Endometrial microvascular endothelial cells (primary cell): ENCODE data around the gene USP3. TPM values are rescaled to one million over a fixed set of nuclear protein-coding genes. Genes with fewer than 3 reads are reported as not detected.

Source experiments
- in situ Hi-C: cut with HindIII; loops from 2 replicates; pipeline ENCODE4 v1.10.0; 2017; ENCODE audit warnings: low sequenced_read_pairs, low pct_unique_long_range_greater_than_20kb; ENCODE audit errors: inconsistent ontology term
- total RNA-seq: library from RNA; depleted of rRNA; stranded (reverse); fragments of >200 nt; gene quantifications from one replicate; pipeline ENCODE4 v1.2.3, GENCODE V29; 2015; ENCODE audit errors: inconsistent ontology term

USP3 gene, protein sequence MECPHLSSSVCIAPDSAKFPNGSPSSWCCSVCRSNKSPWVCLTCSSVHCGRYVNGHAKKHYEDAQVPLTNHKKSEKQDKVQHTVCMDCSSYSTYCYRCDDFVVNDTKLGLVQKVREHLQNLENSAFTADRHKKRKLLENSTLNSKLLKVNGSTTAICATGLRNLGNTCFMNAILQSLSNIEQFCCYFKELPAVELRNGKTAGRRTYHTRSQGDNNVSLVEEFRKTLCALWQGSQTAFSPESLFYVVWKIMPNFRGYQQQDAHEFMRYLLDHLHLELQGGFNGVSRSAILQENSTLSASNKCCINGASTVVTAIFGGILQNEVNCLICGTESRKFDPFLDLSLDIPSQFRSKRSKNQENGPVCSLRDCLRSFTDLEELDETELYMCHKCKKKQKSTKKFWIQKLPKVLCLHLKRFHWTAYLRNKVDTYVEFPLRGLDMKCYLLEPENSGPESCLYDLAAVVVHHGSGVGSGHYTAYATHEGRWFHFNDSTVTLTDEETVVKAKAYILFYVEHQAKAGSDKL
- 35.1 TPM for total RNA-seq

DNA sequence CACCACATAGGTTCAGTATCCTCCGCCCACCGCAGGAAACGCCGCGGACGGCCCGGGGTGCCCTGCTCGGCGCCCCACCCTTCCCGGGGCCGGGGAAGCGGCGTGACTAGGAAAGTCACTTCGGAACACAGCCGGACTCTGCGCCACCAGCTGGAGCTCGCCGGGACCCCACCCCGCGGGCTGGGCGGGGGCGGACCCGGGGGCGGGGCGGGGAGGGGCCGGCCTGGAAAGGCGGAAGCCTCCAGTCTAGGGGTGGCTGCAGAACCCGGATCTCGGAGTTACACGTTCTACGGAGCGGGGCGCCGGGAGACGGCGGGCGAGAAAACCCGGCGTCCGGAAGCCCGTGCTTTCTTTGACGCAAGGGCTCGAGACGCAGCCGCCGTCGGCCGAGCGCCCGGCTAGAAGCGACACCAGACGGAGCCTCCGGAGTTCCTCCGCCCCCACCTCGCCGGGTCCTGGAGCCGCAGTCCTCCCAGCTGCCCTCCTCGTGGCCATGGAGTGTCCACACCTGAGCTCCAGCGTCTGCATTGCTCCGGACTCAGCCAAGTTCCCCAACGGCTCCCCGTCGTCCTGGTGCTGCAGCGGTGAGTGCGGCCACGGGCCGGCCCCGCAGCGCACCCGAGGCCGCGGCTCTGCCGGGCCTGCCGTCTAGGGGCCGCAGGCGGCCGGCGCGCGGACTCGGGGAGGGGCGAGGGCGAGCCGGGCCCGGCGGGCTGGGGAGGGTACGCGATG, at the start of gene USP3:
Gene USP3 (plus strand): TSS at position 347 of the 732 bp plus-strand sequence. CDS start 147 bp downstream, at position 494.
- in situ Hi-C loops: no loop called here

GRCh38 chr15:63456258-63456657, 48.1 kb upstream of the USP3 start:
- in situ Hi-C loops: no loop called here

DNA sequence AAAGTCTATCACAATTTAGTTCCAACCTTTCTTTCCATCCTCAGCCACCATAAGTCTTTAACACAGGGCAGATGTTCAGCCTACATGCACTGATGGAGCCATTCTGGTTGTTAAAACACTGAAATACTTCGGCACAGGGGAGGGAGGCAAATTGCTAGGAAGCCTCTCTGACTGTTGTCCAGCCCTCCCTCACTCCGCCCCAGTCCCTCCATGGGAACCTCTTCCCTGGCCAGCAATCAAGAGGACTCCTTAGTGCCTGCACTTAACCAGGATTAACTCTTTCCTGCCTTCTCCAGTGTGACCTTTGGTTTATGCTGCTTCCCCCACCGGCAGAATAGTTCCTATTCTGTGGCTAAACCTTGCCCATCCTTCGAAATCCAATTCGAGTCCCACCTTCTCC, 47.0 kb upstream of the USP3 start:
- in situ Hi-C loops: no loop called here

DNA sequence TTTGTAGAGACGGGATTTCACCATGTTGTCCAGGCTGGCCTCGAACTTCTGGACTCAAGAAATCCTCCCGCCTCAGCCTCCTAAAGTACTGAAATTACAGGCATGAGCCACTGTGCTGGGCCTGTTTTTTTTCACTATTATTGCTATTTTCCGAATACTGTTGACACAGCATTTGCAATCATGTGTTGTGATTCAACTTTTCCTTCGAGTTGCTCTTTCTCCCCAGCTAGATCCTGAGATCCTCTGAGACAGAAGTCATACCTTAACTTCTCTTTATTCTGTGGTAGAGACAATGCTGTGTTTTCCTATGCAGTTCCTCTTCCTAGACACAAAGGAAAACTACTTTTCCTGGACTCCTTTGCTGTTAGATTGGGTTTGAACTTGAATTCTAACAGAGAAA, 46.4 kb upstream of the USP3 start:
- in situ Hi-C loops: no loop called here

DNA sequence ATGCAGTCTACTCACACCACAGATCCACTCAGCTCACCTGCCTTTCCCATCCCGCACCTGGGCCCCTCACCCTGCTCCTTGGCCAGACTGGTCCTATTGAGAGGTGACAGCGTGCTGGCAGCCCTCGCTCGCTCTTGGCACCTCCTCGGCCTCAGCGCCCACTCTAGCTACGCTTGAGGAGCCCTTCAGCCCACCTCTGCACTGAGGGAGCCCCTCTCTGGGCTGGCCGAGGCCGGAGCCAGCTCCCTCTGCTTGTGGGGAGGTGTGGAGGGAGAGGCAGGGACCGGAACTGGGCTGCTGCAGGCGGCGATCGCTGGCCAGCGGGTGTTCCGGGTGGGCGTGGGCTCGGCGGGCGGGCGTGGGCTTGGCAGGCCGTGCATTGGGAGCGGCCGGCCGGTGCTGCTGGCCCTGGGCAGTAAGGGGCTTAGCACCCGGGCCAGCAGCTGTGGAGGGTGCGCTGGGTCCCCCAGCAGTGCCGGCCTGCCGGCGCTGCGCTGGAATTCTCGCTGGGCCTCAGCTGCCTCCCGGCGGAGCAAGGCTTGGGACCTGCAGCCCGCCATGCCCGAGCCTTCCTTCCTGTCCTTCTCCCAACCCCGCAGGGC, 45.5 kb upstream of the USP3 start:
- in situ Hi-C loops: no loop called here

DNA sequence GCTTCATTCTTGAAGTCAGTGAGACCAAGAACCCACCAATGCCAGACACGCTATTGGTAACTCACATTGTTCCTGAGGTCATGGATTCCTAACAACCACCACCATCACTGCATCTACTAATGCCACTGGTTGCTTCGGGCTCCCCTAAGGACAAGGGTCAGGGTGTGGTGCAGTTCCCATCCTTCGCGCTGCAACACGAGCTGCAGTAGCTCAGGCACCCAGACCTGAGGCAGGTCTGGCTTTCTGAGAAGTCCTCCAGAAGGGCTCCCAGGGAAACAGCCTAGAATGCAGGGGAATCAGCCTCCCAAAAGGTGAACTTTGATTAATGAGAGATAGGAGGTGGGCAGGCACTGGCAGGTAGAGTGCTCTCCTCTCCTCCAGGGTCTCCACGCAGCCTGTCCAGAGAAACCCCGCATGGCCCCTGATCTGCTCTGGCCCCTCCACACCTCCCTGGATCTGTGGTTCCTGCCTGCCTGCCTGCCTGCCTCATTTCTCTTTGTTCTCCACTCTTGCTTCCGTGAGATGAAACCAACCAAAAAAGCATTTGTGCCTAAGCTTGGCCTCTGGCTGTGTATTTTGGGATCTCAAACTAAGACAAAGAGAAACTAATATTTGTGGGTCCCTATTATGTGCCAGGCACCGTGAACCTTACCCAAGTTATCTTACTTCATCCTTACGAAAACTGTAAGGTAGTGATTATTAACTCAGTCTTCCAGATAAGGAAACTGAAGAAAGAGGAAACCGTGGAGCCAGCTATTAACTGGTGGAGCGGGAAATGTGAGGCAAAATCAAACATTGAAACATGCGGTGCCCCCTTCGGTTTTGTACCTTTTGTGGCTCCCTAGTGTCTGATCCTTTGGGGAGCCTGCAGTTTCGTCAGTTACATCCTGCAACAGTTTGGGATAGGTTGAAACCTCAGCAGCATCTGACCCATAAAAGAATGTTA, 43.9 kb upstream of the USP3 start:
- in situ Hi-C loops: no loop called here

DNA sequence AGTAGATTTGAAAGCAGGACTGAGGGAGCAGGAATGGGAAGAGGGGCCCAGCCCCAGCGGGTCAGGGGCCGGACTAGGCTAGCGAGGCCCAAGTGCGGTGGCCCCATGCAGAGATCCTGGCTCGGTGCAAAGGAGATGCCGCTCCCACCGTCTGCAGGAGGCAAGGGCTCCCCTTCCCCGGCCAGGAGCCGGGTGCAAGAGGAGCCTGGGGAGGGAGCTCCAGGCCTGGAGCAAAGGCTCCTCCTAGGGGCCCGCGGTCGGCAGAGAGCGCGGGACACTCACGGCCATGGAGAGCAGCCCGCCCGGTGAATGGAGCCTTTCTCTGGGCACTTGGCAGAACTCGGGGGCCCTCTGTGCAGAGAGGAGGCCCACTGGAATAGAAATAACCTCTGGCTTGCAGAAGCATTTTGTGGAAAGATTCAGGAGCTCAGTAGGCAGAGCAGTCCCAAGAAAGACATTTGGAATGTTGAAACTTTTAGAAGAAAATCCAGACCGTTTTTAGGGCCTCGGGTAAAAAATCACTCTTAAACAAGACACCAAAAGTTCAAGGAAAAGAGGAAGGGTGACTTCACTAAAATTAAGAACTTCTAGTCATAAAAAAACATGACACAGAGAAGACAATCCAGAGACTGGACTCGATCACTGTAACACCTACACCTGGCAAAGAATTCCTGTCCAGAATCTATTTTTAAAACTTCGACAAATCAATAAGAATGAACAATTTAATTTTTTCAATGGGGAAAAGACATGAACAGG, 43.0 kb upstream of the USP3 start:
- in situ Hi-C loops: no loop called here

- in situ Hi-C loops: no loop called here
Measured at GRCh38 chr15:63462088-63462487, 42.3 kb upstream of the USP3 start.

- in situ Hi-C loops: no loop called here
Measured at GRCh38 chr15:63463036-63463435, 41.4 kb upstream of the USP3 start.

GRCh38 chr15:63463793-63464192, 40.6 kb upstream of the USP3 start:
- in situ Hi-C loops: no loop called here

GRCh38 chr15:63465104-63465503, 39.3 kb upstream of the USP3 start:
- in situ Hi-C loops: no loop called here

DNA sequence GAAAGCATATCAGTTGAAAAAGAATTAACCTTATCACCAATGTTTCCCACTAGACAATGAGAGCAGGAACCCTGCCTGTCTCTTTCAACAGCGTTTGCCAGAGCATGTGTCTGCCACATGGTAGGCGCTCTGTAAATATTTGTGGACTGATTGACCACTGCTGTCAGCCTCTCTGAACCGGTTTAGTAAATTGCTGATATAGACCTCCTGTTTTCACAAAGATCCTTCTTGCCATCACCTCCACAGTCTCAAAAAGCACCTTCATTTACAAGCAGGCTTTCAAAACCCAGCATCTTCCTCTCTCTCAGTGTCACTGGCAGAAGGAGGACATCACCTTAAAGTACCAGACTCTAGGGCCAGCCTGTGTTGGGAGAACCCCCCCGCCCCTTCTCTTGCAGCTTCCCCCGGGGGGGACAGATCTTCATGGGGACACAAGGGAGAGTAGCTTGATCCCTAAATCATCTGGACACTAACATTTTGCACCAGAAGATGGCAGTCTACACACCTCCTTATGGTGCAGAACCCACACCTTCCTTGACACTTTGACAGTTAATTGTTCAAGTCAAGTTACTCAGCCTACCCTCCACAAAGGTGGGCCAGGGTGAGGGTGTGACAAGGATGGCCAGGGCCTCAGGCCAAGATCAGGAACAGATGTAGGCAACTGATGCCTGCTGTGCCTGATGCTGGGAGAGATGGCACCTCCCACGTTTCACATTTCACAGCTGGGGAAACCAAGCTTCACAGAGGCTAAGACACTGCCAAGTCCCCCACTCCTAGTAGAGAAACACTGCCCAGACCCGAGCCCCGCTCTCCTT, 37.8 kb upstream of the USP3 start:
- in situ Hi-C loops: no loop called here

- in situ Hi-C loops: no loop called here
Measured at GRCh38 chr15:63469190-63469589, 35.2 kb upstream of the USP3 start.

DNA sequence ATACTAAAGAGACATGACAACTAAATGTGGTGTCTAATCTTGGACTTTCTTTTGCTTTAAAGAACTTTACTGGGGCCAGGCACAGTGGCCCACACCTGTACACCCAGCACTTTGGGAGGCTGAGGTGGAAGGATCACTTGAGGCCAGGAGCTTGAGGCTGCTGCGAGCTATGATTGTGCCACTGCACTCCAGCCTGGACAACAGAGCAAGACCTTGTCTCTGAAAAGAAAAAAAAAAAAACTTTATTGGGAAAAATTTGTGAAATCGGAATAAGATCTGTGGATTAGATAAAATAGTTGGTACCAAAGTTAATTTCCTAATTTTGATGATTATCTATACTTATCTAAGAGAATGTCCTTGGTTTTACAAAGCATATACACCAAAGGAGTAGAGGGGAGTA, 34.4 kb upstream of the USP3 start:
- in situ Hi-C loops: no loop called here

DNA sequence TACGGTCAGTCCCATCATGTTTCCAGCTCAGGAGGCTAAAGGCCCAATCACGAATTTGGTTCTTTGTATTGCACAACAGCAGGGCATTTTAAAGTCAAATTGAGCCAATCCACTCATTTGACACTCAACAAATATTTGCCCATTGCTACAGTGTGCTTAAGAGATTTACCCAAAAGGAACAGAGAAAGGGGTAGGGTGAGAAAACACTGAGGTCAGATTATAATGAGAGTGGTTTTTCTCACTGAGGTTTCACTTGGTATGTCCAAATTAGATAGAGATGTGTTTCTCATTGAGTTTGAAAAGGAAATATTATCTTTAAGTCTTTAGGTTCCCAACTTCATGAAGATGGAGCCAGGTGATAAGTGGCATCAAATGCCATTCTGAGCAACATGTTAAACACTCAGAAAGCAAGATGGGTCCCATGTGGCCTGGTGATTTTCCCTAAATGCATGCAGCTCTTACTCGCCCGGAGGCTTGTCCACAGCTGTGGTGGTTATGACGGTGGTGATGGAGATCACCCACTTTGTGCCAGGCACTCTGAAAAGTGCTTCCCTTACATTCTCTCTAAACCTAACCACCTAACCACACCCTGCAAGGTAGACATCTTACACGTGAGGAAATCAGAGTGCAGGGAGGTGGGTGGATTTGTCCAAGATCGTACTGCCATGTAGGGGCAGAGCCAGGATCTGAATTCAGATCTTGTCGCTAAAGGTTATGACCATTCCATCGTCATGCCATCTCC, 31.2 kb upstream of the USP3 start:
- in situ Hi-C loops: no loop called here

- in situ Hi-C loops: no loop called here
Measured at GRCh38 chr15:63473749-63473998, 30.7 kb upstream of the USP3 start.
